ENCODE data around the gene CERS6. TPM values are rescaled to one million over a fixed set of nuclear protein-coding genes. Genes with fewer than 3 reads are reported as not detected.

Gene CERS6
- total RNA-seq, 4 donors from 2014 or later, result 45.0 to 61.2 (median 56.4) TPM

GRCh38 chr2:168811696-168812095, 355.6 kb downstream of the CERS6 start:
- Histone ChIP-seq H3K36me3 (no peaks in the 10 kb centered on the region), H3K4me1 (no peaks in the 10 kb centered on the region), H3K4me3 (no peak overlapping the region), H3K27ac (no peak overlapping the region), H3K9me3 (no peaks in the 10 kb centered on the region), H3K27me3 (no peaks in the 10 kb centered on the region)
- WGBS, 2 donors (ENCODE audit: low coverage in 1 of 2), result 49 to 69% methylated on average over 2 to 3 of the region's 3 CpGs
- no peak for TF ChIP-seq POLR2AphosphoS5 (IDR thresholded peaks at IDR 0.05)
- TF ChIP-seq POLR2A (IDR thresholded peaks at IDR 0.05), result no peak
- TF ChIP-seq EP300 (IDR thresholded peaks at IDR 0.05), result no peak
- no peak for ATAC-seq

GRCh38 chr2:168814046-168814445, 358.0 kb downstream of the CERS6 start:
- no peak for ATAC-seq
- Histone ChIP-seq H3K36me3 (no peaks in the 10 kb centered on the region), H3K4me3 (no peak overlapping the region), H3K9me3 (no peaks in the 10 kb centered on the region), H3K27me3 (no peaks in the 10 kb centered on the region), H3K4me1 (peaks cover 0 to 3% (median 0%) of the 10 kb centered on the region in 3 donors), H3K27ac (no peak overlapping the region)
- 67 to 94% methylated on average over 2 of the region's 2 CpGs for WGBS, 2 donors (ENCODE audit: low coverage in 1 of 2)
- TF ChIP-seq EP300 (IDR thresholded peaks at IDR 0.05) (no peak), POLR2AphosphoS5 (IDR thresholded peaks at IDR 0.05) (no peak), POLR2A (IDR thresholded peaks at IDR 0.05) (no peak), CTCF (IDR thresholded peaks at IDR 0.05) (no peak)

GRCh38 chr2:168814939-168815907, 359.2 kb downstream of the CERS6 start:
- Histone ChIP-seq H3K9me3 (no peaks in the 10 kb centered on the region), H3K27ac (no peak overlapping the region), H3K4me1 (peaks cover 0 to 4% (median 0%) of the 10 kb centered on the region in 3 donors), H3K4me3 (no peak overlapping the region), H3K36me3 (no peaks in the 10 kb centered on the region), H3K27me3 (no peaks in the 10 kb centered on the region)
- ATAC-seq, result no peak
- TF ChIP-seq CTCF (IDR thresholded peaks at IDR 0.05) (no peak), POLR2A (IDR thresholded peaks at IDR 0.05) (no peak), EP300 (IDR thresholded peaks at IDR 0.05) (no peak), POLR2AphosphoS5 (IDR thresholded peaks at IDR 0.05) (no peak)
- 79 to 100% methylated on average over 1 of the region's 1 CpG for WGBS, 2 donors (ENCODE audit: low coverage in 1 of 2)

- Histone ChIP-seq H3K4me1 (peaks cover 0 to 4% (median 0%) of the 10 kb centered on the region in 3 donors), H3K36me3 (no peaks in the 10 kb centered on the region), H3K9me3 (no peaks in the 10 kb centered on the region), H3K4me3 (no peak overlapping the region), H3K27ac (no peak overlapping the region), H3K27me3 (no peaks in the 10 kb centered on the region)
- WGBS, 2 donors (ENCODE audit: low coverage in 1 of 2), result 82 to 90% methylated on average over 3 of the region's 3 CpGs
- TF ChIP-seq CTCF (IDR thresholded peaks at IDR 0.05) (no peak), EP300 (IDR thresholded peaks at IDR 0.05) (no peak), POLR2A (IDR thresholded peaks at IDR 0.05) (no peak), POLR2AphosphoS5 (IDR thresholded peaks at IDR 0.05) (no peak)
- no peak for ATAC-seq
These were observed 360.3 kb downstream of the CERS6 start for GRCh38 chr2:168816369-168816768.

GRCh38 chr2:168819050-168819715, 363.1 kb downstream of the CERS6 start:
- 38 to 43% methylated on average over 1 to 10 of the region's 10 CpGs for WGBS, 2 donors (ENCODE audit: low coverage in 1 of 2)
- no peak for ATAC-seq
- TF ChIP-seq POLR2A (IDR thresholded peaks at IDR 0.05) (no peak), CTCF (IDR thresholded peaks at IDR 0.05) (no peak), EP300 (IDR thresholded peaks at IDR 0.05) (no peak), POLR2AphosphoS5 (IDR thresholded peaks at IDR 0.05) (no peak)
- no peaks in the 10 kb centered on the region for H3K9me3 ChIP-seq
- no peak overlapping the region for H3K4me3 ChIP-seq
- no peaks in the 10 kb centered on the region for H3K36me3 ChIP-seq
- H3K4me1 ChIP-seq, result peaks cover 0 to 4% (median 0%) of the 10 kb centered on the region in 3 donors
- no peak overlapping the region for H3K27ac ChIP-seq
- no peaks in the 10 kb centered on the region for H3K27me3 ChIP-seq
